Liver (tissue), 9 donors: ENCODE data around the gene HP. TPM values are rescaled to one million over a fixed set of nuclear protein-coding genes. Genes with fewer than 3 reads are reported as not detected.

Experiments
- DNase-seq: peaks from one replicate; pipeline ENCODE4 v3.0.0-alpha.2; 2017; ENCODE audit warnings: low spot score
- H3K27ac ChIP-seq, 2 donors: one replicate each; pipeline ENCODE4 v1.7.0; 2013; ENCODE audit warnings: inconsistent platforms in 2 of 2, low read length in 2 of 2, control low read depth in 1 of 2, low read depth in 1 of 2, mild to moderate bottlenecking in 1 of 2
- H3K27me3 ChIP-seq, 4 donors: one replicate each; pipeline versions ENCODE4 v1.6.1 to v1.7.0; 2013; ENCODE audit warnings: low read length in 3 of 4, inconsistent platforms in 1 of 4, mild to moderate bottlenecking in 1 of 4, moderate library complexity in 1 of 4; ENCODE audit not compliant: control insufficient read depth in 4 of 4, insufficient read depth in 4 of 4
- H3K36me3 ChIP-seq, 4 donors: one replicate each; pipeline versions ENCODE4 v1.6.1 to v1.7.0; 2013; ENCODE audit warnings: low read length in 3 of 4, mild to moderate bottlenecking in 3 of 4, low read depth in 1 of 4, moderate library complexity in 1 of 4; ENCODE audit not compliant: control insufficient read depth in 4 of 4, insufficient read depth in 3 of 4
- H3K4me1 ChIP-seq, 4 donors: one replicate each; pipeline versions ENCODE4 v1.6.1 to v1.7.0; 2013; ENCODE audit warnings: low read length in 3 of 4, mild to moderate bottlenecking in 3 of 4, moderate library complexity in 1 of 4; ENCODE audit not compliant: control insufficient read depth in 4 of 4, insufficient read depth in 4 of 4
- H3K4me3 ChIP-seq, 3 donors: one replicate each; pipeline versions ENCODE4 v1.6.1 to v1.7.0; 2013; ENCODE audit warnings: low read length in 3 of 3, control low read depth in 1 of 3, low read depth in 1 of 3, mild to moderate bottlenecking in 1 of 3
- H3K9ac ChIP-seq, 2 donors: one replicate each; pipeline ENCODE4 v1.7.0; 2013; ENCODE audit warnings: low read length in 2 of 2, mild to moderate bottlenecking in 2 of 2, moderate library complexity in 2 of 2, control low read depth in 1 of 2, low read depth in 1 of 2
- H3K9me3 ChIP-seq, 4 donors: one replicate each; pipeline versions ENCODE4 v1.6.1 to v1.7.0; 2013; ENCODE audit warnings: low read length in 3 of 4; ENCODE audit not compliant: control insufficient read depth in 4 of 4
- ATF3 ChIP-seq: IDR thresholded peaks from 2 replicates; pipeline ENCODE4 v1.6.1; 2016; ENCODE audit warnings: antibody characterized with exemption
- CTCF ChIP-seq: fragments of 150-350 bp; IDR thresholded peaks from 2 replicates; pipeline ENCODE4 v1.5.1; 2017; ENCODE audit warnings: improper control_type of control experiment, low read depth, low read length; ENCODE audit not compliant: missing input control
- EGR1 ChIP-seq, 2 donors: IDR thresholded peaks; 2 replicates each; pipeline ENCODE4 v1.6.1; 2016 to 2018; ENCODE audit warnings: antibody characterized with exemption in 2 of 2, low read depth in 2 of 2
- FOXA1 ChIP-seq: IDR thresholded peaks from 2 replicates; pipeline ENCODE4 v1.6.1; 2016; ENCODE audit warnings: antibody characterized with exemption
- FOXA2 ChIP-seq: IDR thresholded peaks from 2 replicates; pipeline ENCODE4 v1.6.1; 2016; ENCODE audit warnings: antibody characterized with exemption
- GABPA ChIP-seq, 2 donors: IDR thresholded peaks in 1 of 2; conservative IDR thresholded peaks in 1 of 2; 2 replicates each; pipeline ENCODE4 v1.6.1; 2016; ENCODE audit warnings: antibody characterized with exemption in 2 of 2, mild to moderate bottlenecking in 1 of 2, moderate library complexity in 1 of 2
- HNF4A ChIP-seq, 2 donors: conservative IDR thresholded peaks; 2 replicates each; pipeline ENCODE4 v1.6.1; 2016; ENCODE audit warnings: antibody characterized with exemption in 2 of 2, mild to moderate bottlenecking in 2 of 2
- HNF4G ChIP-seq: IDR thresholded peaks from 2 replicates; pipeline ENCODE4 v1.6.1; 2016; ENCODE audit warnings: antibody characterized with exemption
- JUND ChIP-seq, 2 donors: IDR thresholded peaks; 2 replicates each; pipeline ENCODE4 v1.6.1; 2016; ENCODE audit warnings: antibody characterized with exemption in 2 of 2
- MAX ChIP-seq: IDR thresholded peaks from 2 replicates; pipeline ENCODE4 v1.6.1; 2016; ENCODE audit warnings: antibody characterized with exemption
- NR2F2 ChIP-seq: IDR thresholded peaks from 2 replicates; pipeline ENCODE4 v1.6.1; 2016; ENCODE audit warnings: antibody characterized with exemption
- RAD21 ChIP-seq, 2 donors: IDR thresholded peaks; 2 replicates each; pipeline ENCODE4 v1.6.1; 2016; ENCODE audit warnings: antibody characterized with exemption in 2 of 2, mild to moderate bottlenecking in 2 of 2
- REST ChIP-seq: IDR thresholded peaks from 2 replicates; pipeline ENCODE4 v1.6.1; 2016; ENCODE audit warnings: antibody characterized with exemption, mild to moderate bottlenecking
- RXRA ChIP-seq, 2 donors: IDR thresholded peaks; 2 replicates each; pipeline ENCODE4 v1.6.1; 2017 to 2018; ENCODE audit warnings: antibody characterized with exemption in 2 of 2, mild to moderate bottlenecking in 1 of 2
- SP1 ChIP-seq: IDR thresholded peaks from 2 replicates; pipeline ENCODE4 v1.6.1; 2018; ENCODE audit warnings: antibody characterized with exemption, mild to moderate bottlenecking
- TAF1 ChIP-seq: conservative IDR thresholded peaks from 2 replicates; pipeline ENCODE4 v1.6.1; 2016; ENCODE audit warnings: antibody characterized with exemption, mild to moderate bottlenecking
- YY1 ChIP-seq: IDR thresholded peaks from 2 replicates; pipeline ENCODE4 v1.6.1; 2016; ENCODE audit warnings: antibody characterized with exemption, mild to moderate bottlenecking
- ZBTB33 ChIP-seq: IDR thresholded peaks from 2 replicates; pipeline ENCODE4 v1.6.1; 2016; ENCODE audit warnings: antibody characterized with exemption
- WGBS: extraction: QIAGEN DNeasy Blood & Tissue Kit; methylation state at CpG from one replicate; pipeline ENCODE4 v1.1.7; 2013; 5-methylcytosine and 5-hydroxymethylcytosine counted together
- polyA plus RNA-seq, 2 donors: library from polyadenylated mRNA; stranded (reverse) in 1 of 2; unstranded in 1 of 2; fragments of 200-250 nt in 1 of 2; fragments of >200 nt in 1 of 2; fragmentation: Nextera tagmentation in 1 of 2; extraction: Ambion mirVana in 1 of 2; gene quantifications; one replicate each; pipeline versions ENCODE4 v1.2.1 to v1.2.3, GENCODE V29; 2013 to 2015
- total RNA-seq, 2 donors: library from RNA; depleted of rRNA; stranded (reverse); fragments of >200 nt; gene quantifications; one replicate each; pipeline ENCODE4 v1.2.3, GENCODE V29; 2014
- donor health status: healthy.
- donor health status: healthy.
- donor health status: healthy.
- donor health status: healthy.
- donor health status: healthy.

HP gene
- total and polyA plus RNA-seq, 4 donors: 13,922 to 117,679 (median 53,485) TPM

DNA sequence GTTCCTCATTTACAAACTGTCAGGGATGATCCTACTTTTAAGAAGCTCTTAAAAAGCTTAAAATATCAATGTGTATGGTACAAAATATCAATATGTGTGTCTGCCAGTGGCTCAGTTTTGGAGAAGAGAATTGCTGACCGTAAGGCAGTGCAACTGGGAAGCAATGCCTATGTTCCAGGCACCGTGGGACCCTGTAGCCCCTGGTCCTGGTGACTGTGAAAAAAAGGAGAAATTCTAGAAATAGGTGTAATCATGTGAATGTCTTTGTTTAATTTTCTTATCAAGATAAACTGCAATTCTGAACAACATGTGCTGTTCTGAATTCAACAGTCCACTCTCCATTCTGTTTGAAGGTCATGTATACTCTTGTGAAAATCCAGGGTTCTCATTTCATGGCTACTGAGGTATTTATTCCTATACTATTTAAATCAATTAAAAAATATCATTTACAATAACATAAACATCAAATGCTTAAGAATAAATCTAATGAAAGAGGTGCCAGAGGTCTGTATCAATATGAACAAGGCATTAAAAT is 9.4 kb upstream of the HP start:
- peaks cover 6 to 49% (median 21%) of the 10 kb centered on the region in 4 donors for H3K4me1 ChIP-seq
- peaks cover 0 to 2% (median 0%) of the 10 kb centered on the region in 4 donors for H3K9me3 ChIP-seq
- H3K9ac ChIP-seq: no peak overlapping the region
- 29% methylated on average over 2 of the region's 2 CpGs for WGBS
- no peaks in the 10 kb centered on the region for H3K36me3 ChIP-seq
- no peaks in the 10 kb centered on the region for H3K27me3 ChIP-seq
- TF ChIP-seq ATF3 (no peak), FOXA2 (peak; percentile 83), YY1 (peak; percentile 89), GABPA (IDR thresholded peaks at IDR 0.05 in 1 of 2, conservative IDR thresholded peaks at IDR 0.05 in 1 of 2) (no peak), EGR1 (IDR thresholded peaks at IDR 0.05; ENCODE audit: low read depth in 2 of 2) (peak in 1 of 2 donors; percentile 45), ZBTB33 (peak; percentile 43), SP1 (peak; percentile 74), JUND (IDR thresholded peaks at IDR 0.05) (peak; percentile 42 to 62), MAX (peak; percentile 87), NR2F2 (no peak), HNF4G (no peak), CTCF (no peak), REST (peak; percentile 58), FOXA1 (peak; percentile 26), RXRA (IDR thresholded peaks at IDR 0.05) (peak; percentile 51 to 83), HNF4A (conservative IDR thresholded peaks at IDR 0.05) (peak; percentile 79 to 91), TAF1 (peak; percentile 52), RAD21 (IDR thresholded peaks at IDR 0.05) (peak; percentile 11 to 37)
- DNase-seq: no peak
- H3K4me3 ChIP-seq: no peak overlapping the region
- peak overlapping the region; percentile 88 to 95 for H3K27ac ChIP-seq
